LNCAP (cell line): ENCODE measurements around the gene BGN.

Source experiments
- TF ChIP-seq, protein P1 (sequence below): fragments of 450-650 bp; IDR thresholded peaks from 2 replicates; pipeline ENCODE4 v1.5.1; 2017; ENCODE audit warnings: mild to moderate bottlenecking

The BGN gene

DNA sequence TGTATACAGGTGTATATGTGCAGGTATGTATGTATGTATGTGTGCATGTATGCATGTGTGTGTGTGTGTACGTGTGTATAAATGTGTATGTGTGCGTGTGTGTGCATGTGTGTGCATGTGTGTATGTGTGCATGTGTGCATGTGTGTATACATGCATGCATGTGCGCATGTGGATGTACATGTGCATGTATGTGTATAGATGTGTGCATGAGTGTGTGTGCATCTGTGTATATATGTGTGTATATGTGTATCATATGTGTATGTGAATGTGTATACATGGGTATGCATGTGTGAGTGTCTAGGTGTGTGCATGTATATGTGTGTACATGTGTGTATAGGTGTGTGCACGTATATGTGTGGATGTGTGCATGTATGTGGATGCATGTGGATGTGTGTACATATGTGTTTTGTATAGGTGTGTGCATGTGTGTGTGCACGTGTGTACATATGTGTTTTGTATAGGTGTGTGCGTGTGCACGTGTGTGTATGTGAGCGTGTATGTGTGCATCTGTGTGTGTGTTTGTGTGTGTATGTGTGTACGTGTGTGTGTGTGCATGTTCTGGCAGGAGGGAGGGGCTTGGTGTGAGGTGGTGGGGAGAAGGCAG lies 6.0 kb downstream of the BGN start:
- TF ChIP-seq, protein P1, sequence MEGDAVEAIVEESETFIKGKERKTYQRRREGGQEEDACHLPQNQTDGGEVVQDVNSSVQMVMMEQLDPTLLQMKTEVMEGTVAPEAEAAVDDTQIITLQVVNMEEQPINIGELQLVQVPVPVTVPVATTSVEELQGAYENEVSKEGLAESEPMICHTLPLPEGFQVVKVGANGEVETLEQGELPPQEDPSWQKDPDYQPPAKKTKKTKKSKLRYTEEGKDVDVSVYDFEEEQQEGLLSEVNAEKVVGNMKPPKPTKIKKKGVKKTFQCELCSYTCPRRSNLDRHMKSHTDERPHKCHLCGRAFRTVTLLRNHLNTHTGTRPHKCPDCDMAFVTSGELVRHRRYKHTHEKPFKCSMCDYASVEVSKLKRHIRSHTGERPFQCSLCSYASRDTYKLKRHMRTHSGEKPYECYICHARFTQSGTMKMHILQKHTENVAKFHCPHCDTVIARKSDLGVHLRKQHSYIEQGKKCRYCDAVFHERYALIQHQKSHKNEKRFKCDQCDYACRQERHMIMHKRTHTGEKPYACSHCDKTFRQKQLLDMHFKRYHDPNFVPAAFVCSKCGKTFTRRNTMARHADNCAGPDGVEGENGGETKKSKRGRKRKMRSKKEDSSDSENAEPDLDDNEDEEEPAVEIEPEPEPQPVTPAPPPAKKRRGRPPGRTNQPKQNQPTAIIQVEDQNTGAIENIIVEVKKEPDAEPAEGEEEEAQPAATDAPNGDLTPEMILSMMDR = no peak

DNA sequence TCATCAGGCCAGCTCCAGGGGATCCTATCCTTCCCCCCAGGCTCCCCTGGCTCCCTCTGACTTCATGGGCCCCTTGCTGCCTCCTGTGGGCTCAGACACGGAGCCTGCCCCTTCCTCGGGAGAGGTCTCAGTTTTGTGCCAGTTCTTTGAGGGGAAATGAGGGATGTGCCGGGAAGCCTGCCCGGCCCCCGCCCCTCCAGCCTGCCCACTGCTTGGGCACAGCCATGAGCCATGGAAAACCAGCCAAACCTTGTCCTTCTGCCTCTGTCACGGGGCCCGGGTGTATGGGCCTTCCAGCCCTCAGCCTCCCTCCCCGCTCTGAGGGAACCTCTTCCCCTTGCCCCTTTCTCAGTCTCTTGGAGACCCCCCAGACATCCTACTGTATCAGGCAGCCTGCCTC lies 6.8 kb downstream of the BGN start:
- TF ChIP-seq, protein P1 = no peak

DNA sequence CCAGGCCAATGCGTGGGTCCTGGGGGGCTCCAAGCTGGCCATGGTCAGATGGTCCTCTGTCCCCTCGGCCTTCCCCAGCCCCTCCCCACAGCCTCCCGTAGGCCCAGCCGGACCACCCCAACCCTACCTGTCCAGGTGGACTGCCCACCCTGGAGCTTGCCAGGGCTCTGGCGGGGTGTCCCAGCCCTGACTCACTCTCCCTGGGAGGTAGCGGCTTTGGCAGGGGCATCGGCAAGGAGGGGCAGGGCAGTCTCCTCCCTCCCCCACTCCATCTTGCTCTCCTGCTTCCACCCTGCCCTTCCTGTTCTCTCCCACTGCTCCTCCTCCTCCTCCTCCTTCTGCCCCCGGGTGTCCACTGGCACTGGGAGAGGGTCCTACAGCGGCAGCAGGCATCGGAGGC lies 7.4 kb downstream of the BGN start:
- TF ChIP-seq, protein P1 = no peak

DNA sequence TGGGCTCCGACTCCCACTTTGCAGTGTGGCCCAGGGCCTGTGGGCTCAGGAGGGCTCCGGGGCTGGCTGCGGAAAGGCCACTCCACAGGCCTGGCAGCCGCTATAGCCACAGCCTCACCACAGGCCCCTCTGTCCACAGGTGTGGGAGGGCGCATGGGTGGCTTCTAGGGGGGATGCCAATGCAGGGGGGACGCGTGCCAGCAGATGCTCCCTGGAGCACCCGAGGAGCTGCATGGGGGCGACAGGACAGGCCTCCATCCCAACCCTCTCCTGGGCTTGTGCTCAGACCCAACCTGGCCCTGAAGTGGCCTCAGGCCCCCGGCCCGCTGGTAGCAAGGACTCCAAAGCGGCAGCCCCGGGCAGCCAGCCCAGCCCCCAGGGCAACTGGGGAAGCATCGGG lies 8.0 kb downstream of the BGN start:
- TF ChIP-seq, protein P1 = no peak

DNA sequence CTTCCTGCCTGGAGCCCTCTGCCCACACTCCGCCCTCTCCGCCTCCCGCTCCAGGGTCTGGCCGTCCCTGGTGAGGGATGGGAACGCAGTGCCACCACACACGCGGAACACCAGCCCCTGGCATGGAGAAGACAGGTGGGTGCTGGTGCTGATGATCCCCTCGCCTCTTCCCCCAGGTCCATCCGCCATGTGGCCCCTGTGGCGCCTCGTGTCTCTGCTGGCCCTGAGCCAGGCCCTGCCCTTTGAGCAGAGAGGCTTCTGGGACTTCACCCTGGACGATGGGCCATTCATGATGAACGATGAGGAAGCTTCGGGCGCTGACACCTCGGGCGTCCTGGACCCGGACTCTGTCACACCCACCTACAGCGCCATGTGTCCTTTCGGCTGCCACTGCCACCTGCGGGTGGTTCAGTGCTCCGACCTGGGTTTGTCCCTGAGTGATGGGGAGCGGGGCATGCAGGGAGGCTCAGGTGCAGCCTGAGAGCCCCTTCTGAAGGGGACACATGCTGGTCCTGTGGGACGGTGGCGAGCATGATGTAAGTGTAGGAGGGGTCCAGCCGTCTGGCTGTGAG lies 9.8 kb downstream of the BGN start:
- TF ChIP-seq, protein P1 = no peak

DNA sequence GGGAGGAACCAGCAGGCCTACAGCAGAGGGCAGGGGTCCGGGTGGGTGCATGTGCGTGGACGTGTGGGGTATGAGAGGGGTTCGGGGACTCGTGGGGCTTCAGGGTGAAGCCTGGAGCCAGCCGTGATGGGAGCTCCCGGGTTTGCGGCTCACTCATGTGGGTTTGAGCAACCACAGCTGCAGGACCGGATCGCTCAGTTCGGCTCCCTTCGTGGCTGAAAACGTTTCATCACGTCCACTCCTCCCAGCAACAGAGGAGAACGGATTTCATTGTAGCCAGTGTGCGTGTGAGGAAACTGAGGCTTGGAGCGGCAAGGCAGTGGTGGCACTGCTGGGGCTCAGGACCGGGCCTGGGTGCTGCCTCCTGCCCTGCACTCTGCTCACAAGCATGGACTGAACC lies 10.6 kb downstream of the BGN start:
- TF ChIP-seq, protein P1 = no peak

DNA sequence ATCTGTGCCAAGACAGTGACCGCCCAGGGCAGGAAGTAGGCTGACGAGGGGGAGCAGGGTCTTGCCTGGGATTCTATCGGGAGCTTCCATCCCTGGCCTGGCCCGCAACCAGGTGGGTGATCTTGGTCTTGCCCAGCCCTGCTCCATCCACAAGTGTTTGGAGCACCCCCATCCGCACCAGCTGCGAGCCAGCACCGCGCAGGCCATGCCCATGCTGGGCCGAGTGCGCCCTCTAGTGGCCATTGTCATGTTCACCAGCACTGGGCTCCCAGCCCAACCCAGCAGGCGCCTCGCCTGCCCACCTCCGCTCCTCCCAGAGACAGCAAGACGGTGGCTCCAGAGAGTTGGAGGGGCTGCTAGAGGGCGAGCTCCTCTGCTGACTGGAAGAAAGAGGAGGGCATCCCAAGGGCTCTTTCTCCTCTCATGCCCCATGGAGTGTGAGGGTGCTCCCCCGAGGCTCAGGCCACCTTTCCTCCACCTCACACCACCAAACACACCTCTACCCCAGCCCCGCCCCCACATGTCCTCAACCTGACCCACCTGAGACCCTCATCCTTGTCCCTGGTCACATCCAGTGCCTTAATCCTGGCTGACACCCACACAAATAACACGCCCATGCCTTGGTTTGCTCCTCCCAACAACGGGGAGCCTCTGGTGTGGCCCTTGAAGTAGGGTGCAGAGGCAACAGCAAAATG lies 12.9 kb downstream of the BGN start:
- TF ChIP-seq, protein P1 = peak; percentile 67
